ENCODE measurements around the gene NFATC4.

The NFATC4 gene

DNA sequence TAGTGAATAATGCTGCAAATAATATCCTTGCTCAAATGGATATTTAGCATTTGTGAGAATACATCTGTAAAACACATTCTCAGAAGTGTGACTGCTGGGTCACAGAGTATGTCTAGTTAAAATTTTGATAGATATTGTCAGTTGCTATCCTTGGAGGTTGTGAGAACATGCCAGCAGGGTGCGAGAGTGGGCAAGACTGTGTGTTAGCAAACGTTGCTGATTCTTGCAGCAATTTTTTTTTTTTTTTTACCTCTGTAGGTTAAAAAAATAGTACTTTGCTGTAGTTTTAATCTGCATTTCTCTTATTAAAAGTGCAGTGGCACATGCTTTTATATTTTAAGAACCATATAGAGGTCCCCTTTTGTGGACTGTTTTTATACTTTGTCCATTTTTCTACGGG is 26.3 kb downstream of the NFATC4 start:
- H3K27me3 Mint-ChIP-seq (ENCODE audit: low read depth) = peaks cover 40% of the 10 kb centered on the region
- H3K4me3 Mint-ChIP-seq = no peak overlapping the region
- H3K4me1 Mint-ChIP-seq (ENCODE audit: low read depth) = no peaks in the 10 kb centered on the region
- no peak overlapping the region for H3K27ac Mint-ChIP-seq
- H3K9me3 Mint-ChIP-seq = no peaks in the 10 kb centered on the region
- H3K36me3 Mint-ChIP-seq (ENCODE audit: low read depth) = no peaks in the 10 kb centered on the region
- no peak for DNase-seq (ENCODE audit: low spot score)

DNA sequence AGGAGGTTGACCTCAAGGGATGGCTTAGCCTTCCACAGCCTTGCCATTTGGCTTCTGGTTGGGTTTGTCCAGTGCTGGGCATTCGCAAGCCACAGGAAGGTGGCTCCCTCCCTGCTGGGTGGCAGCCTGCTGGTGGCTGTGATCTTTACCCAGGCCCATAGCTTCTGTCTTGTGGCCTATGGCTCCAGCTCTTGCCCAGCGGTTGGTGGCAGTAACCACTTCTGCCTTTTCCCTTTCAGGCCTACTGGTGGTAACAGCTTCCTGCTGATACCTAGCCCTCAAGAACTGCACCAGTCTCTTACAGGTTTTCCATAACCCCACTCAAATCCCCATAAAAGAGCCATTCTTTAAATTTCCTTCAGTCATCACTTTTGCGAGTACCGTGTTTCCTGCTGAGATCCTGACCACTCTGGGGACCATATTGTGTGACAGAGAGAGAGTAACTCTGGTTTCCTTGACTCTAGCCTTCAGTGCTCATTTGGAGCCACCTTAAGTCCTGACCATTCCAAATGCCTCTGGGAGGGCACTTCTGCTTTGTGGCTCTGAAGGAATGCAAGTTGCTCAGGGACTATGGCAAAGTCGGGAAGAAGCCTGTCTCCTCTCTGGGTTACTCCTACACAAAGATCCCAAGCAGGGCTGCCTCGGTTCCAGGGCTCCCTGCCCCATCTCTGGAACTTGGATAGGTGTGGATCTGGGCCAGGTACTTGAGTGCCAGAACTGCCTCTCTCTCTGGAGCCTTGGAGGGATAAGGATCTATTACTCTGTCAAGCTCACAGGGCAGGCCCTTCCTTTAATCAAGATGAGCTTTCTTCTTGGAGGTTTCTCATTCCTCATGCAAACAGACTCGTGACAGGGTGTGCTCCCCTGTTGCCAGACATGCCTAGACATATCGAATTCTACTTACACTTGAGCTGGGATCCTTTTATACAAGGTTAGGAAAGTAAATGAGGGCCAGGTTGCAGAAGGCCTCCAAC is 27.9 kb downstream of the NFATC4 start:
- Mint-ChIP-seq H3K27me3 (ENCODE audit: low read depth) (peaks cover 42% of the 10 kb centered on the region), H3K4me3 (no peak overlapping the region), H3K27ac (no peak overlapping the region), H3K36me3 (ENCODE audit: low read depth) (no peaks in the 10 kb centered on the region), H3K9me3 (no peaks in the 10 kb centered on the region), H3K4me1 (ENCODE audit: low read depth) (peaks cover 3% of the 10 kb centered on the region)
- no peak for DNase-seq (ENCODE audit: low spot score)

DNA sequence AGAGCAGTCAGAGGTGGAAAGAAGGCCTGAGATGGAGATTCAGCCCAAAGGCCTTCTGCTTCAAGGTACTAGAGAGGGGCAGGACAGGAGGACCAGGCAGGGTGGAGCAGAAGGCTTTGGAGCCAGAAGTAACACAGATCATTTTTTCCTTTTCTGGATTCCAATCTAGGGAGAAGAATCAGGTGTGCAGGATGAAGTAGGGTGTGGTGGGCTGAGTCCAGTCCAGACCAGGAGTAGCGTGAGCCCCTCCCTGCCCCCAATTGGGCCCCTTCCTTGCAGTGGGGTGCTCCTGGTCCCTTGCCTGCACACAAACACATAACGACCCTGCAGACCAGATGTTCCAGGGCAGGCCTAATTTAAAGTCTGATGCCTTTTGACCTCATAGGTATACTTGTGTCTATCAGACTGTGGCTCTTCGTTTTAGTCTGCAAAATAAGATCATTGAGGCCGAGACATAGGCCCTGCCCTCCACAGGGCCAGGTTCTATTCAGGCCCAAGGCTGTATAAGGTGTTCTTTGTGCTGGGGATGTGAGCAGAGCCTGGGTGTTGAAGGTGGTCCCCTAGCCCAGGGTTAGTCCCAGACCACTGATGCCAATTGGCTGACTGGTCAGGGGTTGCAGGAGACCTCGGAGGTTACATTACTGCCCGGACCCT is 29.8 kb downstream of the NFATC4 start:
- no peaks in the 10 kb centered on the region for H3K36me3 Mint-ChIP-seq (ENCODE audit: low read depth)
- no peak for DNase-seq (ENCODE audit: low spot score)
- H3K27me3 Mint-ChIP-seq (ENCODE audit: low read depth) = peaks cover 39% of the 10 kb centered on the region
- H3K4me3 Mint-ChIP-seq = no peak overlapping the region
- H3K27ac Mint-ChIP-seq = no peak overlapping the region
- no peaks in the 10 kb centered on the region for H3K9me3 Mint-ChIP-seq
- peaks cover 3% of the 10 kb centered on the region for H3K4me1 Mint-ChIP-seq (ENCODE audit: low read depth)

DNA sequence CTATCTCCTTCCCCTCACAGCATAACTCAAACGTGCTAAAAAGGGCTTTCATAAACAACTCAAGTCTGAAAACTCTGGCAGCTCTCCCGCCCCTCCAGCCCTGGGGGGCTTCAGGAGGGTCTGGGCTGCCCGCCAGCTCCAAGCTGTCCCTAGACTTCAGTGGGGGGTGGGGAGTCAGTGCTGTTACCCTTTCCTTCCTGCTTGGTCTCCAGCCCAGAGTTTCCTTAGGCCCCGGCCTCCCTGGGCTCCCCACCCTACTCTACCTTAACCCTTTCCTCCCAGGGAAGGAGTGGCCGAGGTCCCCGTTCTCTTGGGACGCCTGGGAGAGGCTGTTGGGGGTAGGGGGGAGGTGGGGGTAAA is 30.3 kb downstream of the NFATC4 start:
- Mint-ChIP-seq H3K36me3 (ENCODE audit: low read depth) (no peaks in the 10 kb centered on the region), H3K4me1 (ENCODE audit: low read depth) (peaks cover 3% of the 10 kb centered on the region), H3K27ac (no peak overlapping the region), H3K27me3 (ENCODE audit: low read depth) (peaks cover 44% of the 10 kb centered on the region), H3K9me3 (no peaks in the 10 kb centered on the region), H3K4me3 (no peak overlapping the region)
- DNase-seq (ENCODE audit: low spot score) = no peak

DNA sequence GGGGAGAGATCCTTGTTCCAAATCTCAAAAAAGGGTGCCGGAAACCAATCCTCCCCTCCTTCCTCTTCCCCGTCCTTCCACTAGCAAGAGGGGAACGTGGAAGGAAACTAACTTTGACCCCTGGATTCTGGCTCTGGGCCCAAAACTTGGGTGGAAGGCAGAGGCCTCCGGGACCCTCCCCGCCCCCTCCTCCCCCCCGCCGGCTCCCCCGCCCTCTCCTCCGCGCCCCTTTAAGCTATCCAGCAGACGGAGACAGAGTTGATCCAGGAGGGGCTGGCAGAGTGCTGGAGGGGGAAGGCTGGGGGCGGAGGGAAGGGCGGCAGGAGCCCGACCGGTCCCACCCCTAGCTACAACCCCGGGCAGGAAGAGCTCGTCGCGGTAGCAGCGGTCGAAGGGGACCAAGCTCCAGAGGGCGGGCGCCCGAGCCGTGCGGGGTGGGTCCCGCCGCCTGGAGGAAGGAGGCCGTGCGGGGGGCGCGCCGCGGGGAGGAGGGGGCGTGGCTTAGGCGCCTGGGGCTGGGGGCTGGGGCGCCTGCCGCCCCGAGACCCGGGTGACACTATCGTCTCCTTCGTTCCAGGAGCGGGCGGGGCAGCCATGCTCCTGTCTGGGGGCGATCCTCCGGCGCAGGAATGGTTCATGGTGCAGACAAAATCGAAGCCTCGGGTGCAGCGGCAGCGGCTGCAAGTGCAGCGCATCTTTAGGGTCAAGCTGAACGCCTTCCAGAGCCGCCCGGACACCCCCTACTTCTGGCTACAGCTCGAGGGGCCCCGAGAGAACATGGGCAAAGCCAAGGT is 30.9 kb downstream of the NFATC4 start, which contains the start of gene NYNRIN:
TSS of gene NYNRIN (plus strand) at position 351 of the 794 bp plus-strand sequence. CDS start at position 595, 244 bp downstream.
- Mint-ChIP-seq H3K4me1 (ENCODE audit: low read depth) (peaks cover 3% of the 10 kb centered on the region), H3K27ac (no peak within 1 kb of the TSS), H3K36me3 (ENCODE audit: low read depth) (no peaks in the 10 kb centered on the region), H3K4me3 (peak within 1 kb of the TSS; percentile 67), H3K27me3 (ENCODE audit: low read depth) (peaks cover 49% of the 10 kb centered on the region), H3K9me3 (no peaks in the 10 kb centered on the region)
- DNase-seq (ENCODE audit: low spot score) = no peak

DNA sequence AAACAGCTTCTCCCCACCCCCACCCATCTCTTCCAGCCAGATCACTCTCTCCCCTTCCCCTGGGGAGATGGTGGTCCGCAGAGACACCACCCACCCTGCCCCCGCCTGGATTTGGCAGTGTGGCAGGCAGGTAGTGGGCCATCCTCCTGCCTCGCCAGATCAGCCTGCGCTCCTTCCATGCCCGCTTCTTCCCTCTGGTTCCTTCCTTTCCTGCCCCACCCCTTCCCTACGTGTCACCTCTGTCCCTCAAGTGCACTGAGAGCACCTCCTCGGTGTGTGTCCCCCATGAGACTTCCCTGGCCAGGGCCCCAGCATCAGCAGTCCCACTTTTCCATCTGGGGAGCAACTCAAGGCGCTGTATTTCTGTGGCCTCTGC is 31.5 kb downstream of the NFATC4 start:
- H3K4me1 Mint-ChIP-seq (ENCODE audit: low read depth) = peaks cover 3% of the 10 kb centered on the region
- no peak overlapping the region for H3K27ac Mint-ChIP-seq
- no peaks in the 10 kb centered on the region for H3K9me3 Mint-ChIP-seq
- H3K4me3 Mint-ChIP-seq = peak overlapping the region; percentile 67
- DNase-seq (ENCODE audit: low spot score) = no peak
- H3K36me3 Mint-ChIP-seq (ENCODE audit: low read depth) = no peaks in the 10 kb centered on the region
- peaks cover 53% of the 10 kb centered on the region for H3K27me3 Mint-ChIP-seq (ENCODE audit: low read depth)

DNA sequence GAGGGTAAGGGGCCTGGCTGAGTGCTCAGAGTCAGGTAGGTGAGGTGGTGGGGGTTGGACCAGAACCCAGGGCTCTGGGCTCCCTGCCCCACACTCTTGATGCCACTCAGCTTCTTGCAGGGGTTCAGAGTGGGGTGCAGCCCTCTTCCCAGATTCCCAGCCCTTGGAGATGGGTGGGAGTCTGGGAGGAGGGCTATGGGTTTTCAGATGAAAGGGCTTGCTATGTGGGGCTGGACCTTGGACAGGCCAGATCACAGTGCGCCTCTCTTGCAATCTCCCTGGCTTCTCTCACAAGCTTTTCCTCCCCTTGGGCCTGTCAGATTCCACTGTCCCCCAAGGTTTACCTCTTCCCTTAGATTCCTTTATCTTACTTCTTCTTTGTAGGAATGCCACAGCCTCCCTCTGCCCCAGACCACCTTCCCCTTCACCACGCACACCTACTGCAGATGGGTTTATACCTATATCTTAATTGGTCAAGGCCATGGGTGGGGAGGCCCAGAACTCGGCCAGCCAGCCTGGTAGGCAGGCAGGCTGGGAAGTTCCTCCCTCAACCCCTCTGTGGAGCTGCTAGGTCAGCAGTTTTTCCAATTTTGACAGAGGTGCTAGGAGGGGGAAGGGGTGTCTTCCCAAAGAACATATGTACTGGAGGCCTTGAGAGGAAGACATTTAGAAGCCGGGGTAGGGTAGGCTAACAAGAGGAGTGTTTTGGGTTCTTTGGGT is 32.2 kb downstream of the NFATC4 start:
- Mint-ChIP-seq H3K9me3 (no peaks in the 10 kb centered on the region), H3K4me3 (peak overlapping the region; percentile 5), H3K27ac (no peak overlapping the region), H3K36me3 (ENCODE audit: low read depth) (no peaks in the 10 kb centered on the region), H3K27me3 (ENCODE audit: low read depth) (peaks cover 56% of the 10 kb centered on the region), H3K4me1 (ENCODE audit: low read depth) (peaks cover 3% of the 10 kb centered on the region)
- DNase-seq (ENCODE audit: low spot score) = no peak

DNA sequence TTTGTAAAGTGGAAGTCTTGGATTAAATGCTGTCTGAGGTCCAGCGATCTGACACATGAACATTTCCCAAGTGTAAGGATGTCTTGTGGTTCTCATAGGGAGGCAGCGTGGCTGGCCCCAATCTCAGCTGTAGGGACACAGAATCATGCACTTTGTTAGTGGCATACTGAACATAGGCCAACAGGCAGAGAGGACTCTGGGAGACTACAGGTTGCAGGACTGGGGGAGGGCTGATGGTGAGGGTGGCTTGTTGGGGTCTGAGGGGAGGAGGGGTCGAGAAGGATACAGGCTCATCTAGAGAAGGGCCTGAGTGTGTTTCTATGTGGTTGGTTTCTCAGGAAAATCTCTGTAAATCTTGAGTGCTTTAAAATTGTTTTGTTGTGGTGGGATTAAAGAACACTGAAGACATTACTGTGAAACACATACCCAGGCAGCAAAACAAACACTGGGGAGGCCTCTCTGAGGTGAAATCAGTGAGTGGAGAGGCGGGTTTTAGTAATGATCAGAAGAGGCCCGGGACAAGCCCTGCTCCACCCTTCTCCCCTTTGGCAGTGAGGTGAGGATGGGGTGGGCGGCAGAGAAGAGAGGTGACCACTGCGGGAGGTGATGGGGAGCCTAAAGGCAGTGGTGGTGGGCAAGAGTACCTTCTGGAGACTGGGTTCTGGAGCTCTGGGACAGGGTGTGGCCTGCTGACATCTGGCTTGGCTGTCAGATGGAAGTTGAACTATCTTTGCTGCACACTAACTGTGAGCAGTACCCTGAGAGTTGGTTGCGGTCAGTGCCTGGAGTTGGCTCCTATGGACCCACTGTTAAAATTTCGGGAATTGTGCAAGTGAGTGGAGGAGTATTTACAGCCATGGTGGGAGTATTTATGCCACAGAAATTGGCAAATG is 34.1 kb downstream of the NFATC4 start:
- H3K4me1 Mint-ChIP-seq (ENCODE audit: low read depth) = peaks cover 3% of the 10 kb centered on the region
- no peak for DNase-seq (ENCODE audit: low spot score)
- no peaks in the 10 kb centered on the region for H3K9me3 Mint-ChIP-seq
- H3K27me3 Mint-ChIP-seq (ENCODE audit: low read depth) = peaks cover 47% of the 10 kb centered on the region
- no peak overlapping the region for H3K27ac Mint-ChIP-seq
- no peak overlapping the region for H3K4me3 Mint-ChIP-seq
- H3K36me3 Mint-ChIP-seq (ENCODE audit: low read depth) = no peaks in the 10 kb centered on the region

DNA sequence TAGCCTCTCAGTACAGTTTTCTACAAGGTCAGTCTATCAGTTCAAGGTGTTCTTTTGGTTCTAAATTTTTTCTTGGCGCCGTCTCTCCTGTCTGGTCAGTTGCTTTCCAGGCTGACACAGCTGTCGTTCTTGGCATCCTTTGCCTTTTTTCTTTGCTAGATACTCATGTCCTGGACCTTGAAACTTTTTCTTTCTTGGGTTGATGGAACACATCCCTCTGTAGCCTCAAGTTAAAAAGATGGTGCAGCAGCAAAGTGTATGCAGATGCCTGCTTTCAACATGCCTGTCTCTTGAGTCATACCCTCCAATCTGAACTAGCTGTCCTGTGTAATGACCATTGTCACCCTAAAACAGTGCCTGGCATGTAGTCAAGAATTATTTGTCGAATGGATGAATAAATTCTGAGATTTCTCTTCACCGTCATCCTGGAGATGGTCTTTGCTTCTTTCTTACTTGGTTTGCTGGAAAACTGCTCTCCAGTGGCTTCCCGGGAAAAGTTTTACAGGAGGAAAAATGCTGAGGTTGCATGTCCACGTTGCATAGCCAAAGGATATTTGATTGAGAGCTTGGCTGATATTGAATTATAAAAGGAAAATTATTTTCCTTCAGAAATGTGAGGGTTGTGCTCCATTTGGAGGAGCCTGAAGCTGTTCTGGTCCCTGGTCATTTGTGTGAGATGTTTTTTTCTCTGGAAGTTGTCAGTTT is 35.5 kb downstream of the NFATC4 start:
- Mint-ChIP-seq H3K36me3 (ENCODE audit: low read depth) (no peaks in the 10 kb centered on the region), H3K4me1 (ENCODE audit: low read depth) (peaks cover 3% of the 10 kb centered on the region), H3K27ac (no peak overlapping the region), H3K27me3 (ENCODE audit: low read depth) (peaks cover 40% of the 10 kb centered on the region), H3K4me3 (no peak overlapping the region), H3K9me3 (no peaks in the 10 kb centered on the region)
- DNase-seq (ENCODE audit: low spot score) = no peak

DNA sequence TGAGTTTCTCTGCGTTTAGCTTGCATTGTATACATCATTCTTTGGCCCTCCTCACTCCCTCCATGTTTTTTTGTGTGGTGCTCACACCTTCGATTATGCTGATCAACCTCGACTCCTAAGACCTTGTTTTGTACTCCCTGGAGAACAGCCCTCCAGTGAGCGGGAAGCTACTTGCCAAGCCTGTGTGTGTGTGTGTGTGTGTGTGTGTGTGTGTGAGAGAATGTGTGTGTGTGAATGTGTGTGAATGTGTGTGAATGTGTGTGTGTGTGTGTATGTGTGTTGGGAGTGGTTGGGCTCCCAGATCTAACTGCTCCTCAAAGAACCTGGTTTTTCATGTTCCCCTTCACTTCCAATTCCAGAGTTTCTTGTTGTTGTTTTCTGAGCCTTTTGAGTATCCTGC is 36.8 kb downstream of the NFATC4 start:
- DNase-seq (ENCODE audit: low spot score) = no peak
- H3K4me3 Mint-ChIP-seq = no peak overlapping the region
- no peak overlapping the region for H3K27ac Mint-ChIP-seq
- H3K36me3 Mint-ChIP-seq (ENCODE audit: low read depth) = no peaks in the 10 kb centered on the region
- H3K4me1 Mint-ChIP-seq (ENCODE audit: low read depth) = no peaks in the 10 kb centered on the region
- H3K27me3 Mint-ChIP-seq (ENCODE audit: low read depth) = peaks cover 35% of the 10 kb centered on the region
- no peaks in the 10 kb centered on the region for H3K9me3 Mint-ChIP-seq

DNA sequence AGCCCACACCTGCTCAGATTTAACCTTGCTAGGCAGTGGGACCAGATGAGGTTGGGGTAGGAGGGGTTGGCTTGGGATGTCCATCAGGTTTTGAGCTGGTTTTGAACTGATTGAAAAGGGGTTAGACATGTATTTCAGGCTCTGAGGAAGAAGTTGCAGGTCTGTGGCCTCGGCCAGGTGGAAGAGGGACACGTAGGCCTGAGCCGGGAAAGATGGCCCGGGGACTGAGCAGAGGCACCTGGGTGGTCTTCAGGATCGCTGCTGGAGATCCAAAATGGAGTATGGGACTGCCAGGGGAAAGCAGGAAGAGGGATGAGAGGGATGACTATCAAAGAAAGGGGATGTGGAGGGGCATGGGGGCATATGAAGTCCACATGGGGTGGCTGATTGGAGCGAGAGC is 38.4 kb downstream of the NFATC4 start:
- Mint-ChIP-seq H3K4me3 (no peak overlapping the region), H3K36me3 (ENCODE audit: low read depth) (no peaks in the 10 kb centered on the region), H3K27ac (no peak overlapping the region), H3K9me3 (no peaks in the 10 kb centered on the region), H3K4me1 (ENCODE audit: low read depth) (no peaks in the 10 kb centered on the region), H3K27me3 (ENCODE audit: low read depth) (peaks cover 32% of the 10 kb centered on the region)
- DNase-seq (ENCODE audit: low spot score) = no peak

DNA sequence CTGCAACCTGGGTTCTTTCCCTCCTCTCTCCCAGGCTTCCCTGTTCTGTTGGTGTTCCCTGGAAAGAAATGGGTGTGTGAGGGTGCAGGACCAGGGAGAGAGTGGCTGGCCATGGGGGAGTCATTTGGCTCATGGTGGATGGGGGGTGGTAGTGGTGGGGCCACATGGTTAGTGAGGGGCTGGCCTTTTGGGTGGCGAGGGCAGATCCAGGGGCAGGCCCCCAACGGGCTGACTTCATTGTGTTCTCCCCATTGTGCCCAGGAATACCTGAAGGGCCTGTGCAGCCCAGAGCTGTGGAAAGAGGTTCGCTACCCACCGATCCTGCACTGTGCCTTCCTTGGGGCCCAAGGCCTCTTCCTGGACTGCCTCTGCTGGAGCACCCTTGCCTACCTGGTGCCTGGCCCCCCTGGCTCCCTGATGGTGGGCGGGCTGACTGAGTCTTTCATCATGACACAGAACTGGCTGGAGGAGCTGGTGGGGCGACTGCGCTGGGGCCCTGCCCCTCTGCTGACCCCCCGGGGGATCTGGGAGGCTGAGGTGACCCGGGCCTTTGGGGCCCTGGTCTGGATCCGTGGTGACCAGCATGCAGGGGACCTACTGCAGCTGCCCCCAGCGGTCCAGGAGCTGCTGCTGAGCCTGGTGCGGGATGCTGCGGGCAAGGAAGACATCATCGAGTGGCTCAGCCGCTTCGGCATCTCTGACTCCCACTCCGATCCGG is 39.8 kb downstream of the NFATC4 start:
- Mint-ChIP-seq H3K27me3 (ENCODE audit: low read depth) (peaks cover 26% of the 10 kb centered on the region), H3K9me3 (no peaks in the 10 kb centered on the region), H3K36me3 (ENCODE audit: low read depth) (no peaks in the 10 kb centered on the region), H3K4me1 (ENCODE audit: low read depth) (no peaks in the 10 kb centered on the region), H3K4me3 (no peak overlapping the region), H3K27ac (no peak overlapping the region)
- no peak for DNase-seq (ENCODE audit: low spot score)

Measured in T-helper 2 cell treated with Interferon-gamma antibody and Interleukin-4, amounts not matched to agents 5 μg/mL and 100 μg/mL, for 36 hours (primary cell).